MM.1S (cell line): ENCODE measurements around the gene IGSF9B.

Source experiments
- DNase-seq: peaks from one replicate; pipeline ENCODE4 v3.0.0-alpha.2; 2015
- H2AFZ ChIP-seq: fragments of 300-600 bp; sonication (generic); 2 replicates; pipeline ENCODE4 v1.6.0; 2016; ENCODE audit warnings: antibody characterized with exemption, low read length
- H3F3A ChIP-seq: fragments of 300-600 bp; sonication (generic); 2 replicates; pipeline ENCODE4 v1.6.1; 2016; ENCODE audit warnings: mild to moderate bottlenecking, antibody characterized with exemption, low read length, moderate library complexity, mixed read lengths; ENCODE audit not compliant: insufficient read depth
- H3K27ac ChIP-seq: fragments of 300-600 bp; sonication (generic); 2 replicates; pipeline ENCODE4 v1.5.1; 2016; ENCODE audit warnings: mild to moderate bottlenecking, low read length
- H3K27me3 ChIP-seq: fragments of 300-600 bp; sonication (generic); replicated peaks from 2 replicates; pipeline ENCODE4 v1.6.0; 2016; ENCODE audit warnings: low read length; ENCODE audit not compliant: insufficient read depth
- H3K36me3 ChIP-seq: fragments of 300-600 bp; sonication (generic); replicated peaks from 2 replicates; pipeline ENCODE4 v1.6.1; 2016; ENCODE audit warnings: mild to moderate bottlenecking, low read length, mixed read lengths; ENCODE audit not compliant: insufficient read depth
- H3K4me1 ChIP-seq: fragments of 300-600 bp; sonication (generic); 2 replicates; pipeline ENCODE4 v1.6.1; 2016; ENCODE audit warnings: low read length, mixed read lengths
- H3K4me2 ChIP-seq: fragments of 300-600 bp; sonication (generic); 2 replicates; pipeline ENCODE4 v1.6.0; 2016; ENCODE audit warnings: low read depth, low read length
- H3K4me3 ChIP-seq: fragments of 300-600 bp; sonication (generic); 2 replicates; pipeline ENCODE4 v1.5.1; 2016; ENCODE audit warnings: low read length, mixed read lengths
- H3K79me2 ChIP-seq: fragments of 300-600 bp; sonication (generic); 2 replicates; pipeline ENCODE4 v1.6.1; 2016; ENCODE audit warnings: mixed run types, low read length, mixed read lengths
- H3K9ac ChIP-seq: fragments of 300-600 bp; sonication (generic); 2 replicates; pipeline ENCODE4 v1.6.1; 2016; ENCODE audit warnings: low read length, mixed read lengths
- H3K9me2 ChIP-seq: fragments of 300-600 bp; sonication (generic); replicated peaks from 2 replicates; pipeline ENCODE4 v1.6.1; 2016; ENCODE audit warnings: mild to moderate bottlenecking, low read length, mixed read lengths; ENCODE audit not compliant: insufficient read depth
- H3K9me3 ChIP-seq: fragments of 300-600 bp; sonication (generic); replicated peaks from 2 replicates; pipeline ENCODE4 v1.6.1; 2016; ENCODE audit warnings: mild to moderate bottlenecking, low read length, mixed read lengths; ENCODE audit not compliant: insufficient read depth
- H4K20me1 ChIP-seq: fragments of 300-600 bp; sonication (generic); 2 replicates; pipeline ENCODE4 v1.6.1; 2016; ENCODE audit warnings: mild to moderate bottlenecking, low read length, moderate library complexity, mixed read lengths; ENCODE audit not compliant: insufficient read depth
- CTCF ChIP-seq: fragments of 300-600 bp; sonication (generic); IDR thresholded peaks from 2 replicates; pipeline ENCODE4 v1.5.1; 2016; ENCODE audit warnings: antibody characterized with exemption, low read length, mixed read lengths
- EZH2 ChIP-seq: fragments of 300-600 bp; sonication (generic); optimal IDR thresholded peaks from 2 replicates; pipeline ENCODE3; 2017; ENCODE audit warnings: low read depth, mild to moderate bottlenecking, antibody characterized with exemption, low read length, mixed read lengths
- EZH2phosphoT487 ChIP-seq: fragments of 300-600 bp; sonication (generic); IDR thresholded peaks from 2 replicates; pipeline ENCODE4 v1.6.1; 2018; ENCODE audit warnings: antibody characterized with exemption, low read length

The IGSF9B gene

DNA sequence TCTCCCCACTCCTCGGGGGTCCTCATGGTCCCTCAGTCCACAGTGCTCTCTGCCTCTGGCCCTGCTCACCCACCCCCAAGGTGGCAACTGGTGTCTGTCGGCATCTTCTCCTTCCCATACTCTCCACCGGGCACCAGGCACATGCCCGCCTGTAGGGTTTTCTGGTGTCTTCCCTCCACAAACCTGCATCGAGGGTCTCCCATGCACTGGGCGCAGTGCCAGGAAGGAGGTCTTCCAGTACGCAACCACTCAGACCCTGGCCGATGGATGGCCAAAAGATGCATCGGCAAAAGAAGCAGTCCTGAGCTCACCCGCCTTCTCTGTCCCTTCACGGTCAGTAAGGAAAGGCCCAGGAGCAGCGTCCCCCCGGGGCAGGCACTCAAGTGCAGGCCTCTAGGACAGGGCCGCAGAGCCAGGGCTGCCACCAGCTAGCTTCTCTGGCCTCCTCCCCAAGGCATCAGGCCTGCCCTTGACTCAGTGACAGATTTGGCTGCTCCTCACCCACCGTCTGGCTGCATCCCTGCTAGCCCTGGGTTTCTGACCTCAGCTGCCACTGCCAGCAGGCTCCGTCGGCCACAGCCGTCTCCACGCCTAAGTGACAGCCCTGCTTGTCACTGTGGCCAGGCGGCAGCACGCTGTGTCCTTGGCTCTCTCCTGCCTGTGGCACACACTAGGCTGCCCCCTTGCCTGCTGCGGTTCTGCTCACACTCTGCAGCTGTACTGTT lies 32.1 kb upstream of the IGSF9B start:
- Histone ChIP-seq H4K20me1 (no peaks in the 10 kb centered on the region), H3F3A (no peaks in the 10 kb centered on the region), H3K4me2 (no peak overlapping the region), H3K9ac (no peak overlapping the region), H3K27me3 (0 out of 2 replicates have a peak, but pooled peaks cover 7% of the 10 kb centered on the region), H2AFZ (no peak overlapping the region), H3K4me3 (no peak overlapping the region), H3K27ac (no peak overlapping the region), H3K79me2 (no peaks in the 10 kb centered on the region), H3K9me2 (no peaks in the 10 kb centered on the region), H3K4me1 (no peaks in the 10 kb centered on the region), H3K36me3 (no peaks in the 10 kb centered on the region), H3K9me3 (no peaks in the 10 kb centered on the region)
- no peak for TF ChIP-seq EZH2phosphoT487
- DNase-seq: no peak

DNA sequence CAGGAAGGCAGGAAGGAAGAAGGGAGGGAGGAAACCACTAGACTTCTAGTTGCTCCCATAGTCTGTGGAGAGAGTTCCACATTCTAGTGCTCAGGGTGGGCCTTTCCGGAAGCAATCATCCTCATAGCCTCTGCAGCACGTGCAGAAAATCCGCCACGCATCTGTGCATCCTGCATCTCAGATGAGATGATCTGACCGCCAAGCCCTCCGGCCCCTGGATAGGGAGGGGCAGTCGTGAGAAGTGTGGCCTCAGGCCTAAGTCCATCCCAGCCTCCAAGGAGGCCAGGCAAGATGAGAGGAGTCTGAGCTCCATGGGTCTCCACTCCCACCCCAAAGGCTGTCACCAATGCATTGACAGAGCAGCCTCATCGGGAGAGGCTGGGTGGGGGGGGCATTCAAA lies 30.4 kb upstream of the IGSF9B start:
- no peaks in the 10 kb centered on the region for H3K79me2 ChIP-seq
- H3K27ac ChIP-seq: no peak overlapping the region
- no peak overlapping the region for H3K4me2 ChIP-seq
- DNase-seq: no peak
- H3K9me2 ChIP-seq: no peaks in the 10 kb centered on the region
- H3F3A ChIP-seq: no peaks in the 10 kb centered on the region
- H3K4me3 ChIP-seq: no peak overlapping the region
- H3K9ac ChIP-seq: no peak overlapping the region
- H3K4me1 ChIP-seq: no peaks in the 10 kb centered on the region
- TF ChIP-seq EZH2: no peak
- no peak for TF ChIP-seq CTCF
- TF ChIP-seq EZH2phosphoT487: no peak
- no peaks in the 10 kb centered on the region for H3K36me3 ChIP-seq
- H2AFZ ChIP-seq: no peak overlapping the region
- H4K20me1 ChIP-seq: no peaks in the 10 kb centered on the region
- no peaks in the 10 kb centered on the region for H3K9me3 ChIP-seq
- 0 out of 2 replicates have a peak, but pooled peaks cover 7% of the 10 kb centered on the region for H3K27me3 ChIP-seq

DNA sequence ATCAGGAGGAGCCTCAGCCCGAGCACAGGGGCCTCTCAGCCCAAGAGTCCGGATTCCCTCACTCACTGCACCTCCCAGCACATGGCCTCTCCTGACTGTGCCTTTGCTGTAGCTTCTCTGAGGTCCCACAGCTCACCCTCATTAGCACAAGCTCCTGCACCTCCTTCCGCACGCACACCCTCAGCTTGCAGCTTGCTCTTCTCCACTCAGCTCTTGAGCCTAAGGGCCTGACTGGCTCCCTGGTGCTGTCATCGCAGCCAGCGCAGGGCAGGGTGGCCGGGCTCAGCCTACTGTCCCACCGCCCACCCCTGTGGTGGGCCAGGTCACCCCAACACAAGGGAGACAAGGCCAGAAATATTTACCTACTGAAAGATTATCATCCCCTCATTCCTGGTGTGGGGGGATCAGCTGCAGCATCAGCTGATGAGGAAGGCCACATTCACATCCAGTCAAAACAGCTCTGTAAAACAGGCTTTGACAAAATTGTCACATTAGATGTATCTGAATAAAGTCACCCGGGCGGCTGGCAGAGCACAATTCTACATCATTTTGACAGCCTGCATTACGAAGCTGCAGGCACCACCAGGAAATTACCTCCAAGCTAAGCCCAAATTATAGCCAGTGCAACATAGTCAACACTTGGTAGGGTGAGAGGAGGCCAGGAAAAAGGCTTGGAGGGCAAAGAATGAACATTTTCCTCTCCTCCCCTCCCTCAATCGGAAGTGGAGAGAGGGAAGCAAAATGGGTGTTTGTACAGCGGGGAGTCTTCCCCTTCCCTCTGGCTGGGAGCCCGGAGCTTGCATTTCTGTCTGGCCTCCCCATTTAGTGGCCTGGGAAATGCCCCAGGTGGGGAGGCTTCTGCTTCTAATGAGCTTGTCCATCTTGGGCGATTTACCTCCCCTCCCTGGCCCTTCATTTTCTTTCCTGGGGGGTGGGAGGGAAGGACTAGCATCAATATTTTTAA lies 29.5 kb upstream of the IGSF9B start:
- H2AFZ ChIP-seq: no peak overlapping the region
- H3K79me2 ChIP-seq: no peaks in the 10 kb centered on the region
- H3K9me2 ChIP-seq: no peaks in the 10 kb centered on the region
- no peak overlapping the region for H3K9ac ChIP-seq
- no peak for DNase-seq
- no peak overlapping the region for H3K4me3 ChIP-seq
- no peak overlapping the region for H3K4me2 ChIP-seq
- H3K4me1 ChIP-seq: no peaks in the 10 kb centered on the region
- no peak overlapping the region for H3K27ac ChIP-seq
- H3K27me3 ChIP-seq: 0 out of 2 replicates have a peak, but pooled peaks cover 7% of the 10 kb centered on the region
- H3K9me3 ChIP-seq: no peaks in the 10 kb centered on the region
- no peak for TF ChIP-seq EZH2
- TF ChIP-seq CTCF: no peak
- TF ChIP-seq EZH2phosphoT487: no peak
- H4K20me1 ChIP-seq: no peaks in the 10 kb centered on the region
- no peaks in the 10 kb centered on the region for H3F3A ChIP-seq
- no peaks in the 10 kb centered on the region for H3K36me3 ChIP-seq
